Cerebellar nuclear complex (tissue), 1 donor: ENCODE results near the gene SORL1-AS1.

ENCODE experiments used
- DNase-seq, 2 experiments: peaks; one replicate each; lab custom pipeline; 2025; lab: John Stamatoyannopoulos, UW

SORL1-AS1 gene

DNA sequence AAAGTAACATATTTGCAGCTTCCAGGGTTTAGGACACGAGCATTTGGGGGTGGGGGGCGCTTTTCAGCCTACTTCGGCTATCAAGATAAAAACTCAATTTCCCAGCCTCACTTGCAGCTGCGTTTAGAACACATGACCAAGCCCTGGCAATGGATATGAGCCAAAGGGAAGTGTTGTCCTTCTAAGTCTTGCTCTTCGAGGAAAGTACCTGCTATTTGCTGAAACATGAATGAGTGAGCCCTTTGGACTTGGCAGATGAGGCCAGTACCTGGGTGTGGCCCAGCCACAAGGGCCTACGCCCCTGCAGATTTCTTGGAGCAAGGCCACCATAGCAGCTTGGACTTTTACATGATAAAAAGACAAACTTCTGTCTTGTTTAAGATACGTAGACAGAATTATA lies 60.9 kb downstream of the SORL1-AS1 start:
- DNase-seq, result no peak

DNA sequence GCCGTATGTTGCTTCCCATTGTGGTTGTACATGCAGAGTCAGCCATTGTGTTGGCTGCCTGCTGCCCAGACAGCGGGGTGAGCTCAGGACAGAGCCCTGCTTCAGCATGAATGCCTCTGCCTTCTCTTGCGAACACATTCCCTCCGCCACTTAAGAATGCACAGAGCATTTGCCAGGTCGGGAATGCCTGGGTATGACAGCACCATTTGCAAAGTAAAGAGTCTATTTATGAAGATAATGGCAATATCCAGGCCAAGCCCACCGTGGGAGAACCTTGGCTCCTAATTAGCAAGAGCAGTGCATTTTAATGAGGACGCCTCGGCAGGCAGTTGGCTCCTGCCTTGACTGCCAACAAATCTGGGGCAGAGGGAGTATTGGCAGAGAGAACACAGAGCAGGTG lies 63.1 kb downstream of the SORL1-AS1 start:
- DNase-seq, result peak; percentile 98 to 99
